Right renal pelvis (tissue), 4 donors: Measurements from ENCODE around the gene THADA. TPM values are rescaled to one million over a fixed set of nuclear protein-coding genes. Genes with fewer than 3 reads are reported as not detected.

Experiments used
- DNase-seq, 4 donors: peaks; one replicate each; pipeline ENCODE4 v3.0.0-alpha.2; 2013; ENCODE audit warnings: low read depth in 4 of 4, low spot score in 3 of 4, missing footprints in 1 of 4
- polyA plus RNA-seq, 4 donors: library from polyadenylated mRNA; unstranded; fragments of 120-200 nt; gene quantifications; one replicate each; pipeline ENCODE4 v1.2.1, GENCODE V29; 2013; ENCODE audit not compliant: insufficient read length in 4 of 4

Gene THADA
- polyA plus RNA-seq, 4 donors, result 33.8 to 39.7 (median 36.0) TPM

DNA sequence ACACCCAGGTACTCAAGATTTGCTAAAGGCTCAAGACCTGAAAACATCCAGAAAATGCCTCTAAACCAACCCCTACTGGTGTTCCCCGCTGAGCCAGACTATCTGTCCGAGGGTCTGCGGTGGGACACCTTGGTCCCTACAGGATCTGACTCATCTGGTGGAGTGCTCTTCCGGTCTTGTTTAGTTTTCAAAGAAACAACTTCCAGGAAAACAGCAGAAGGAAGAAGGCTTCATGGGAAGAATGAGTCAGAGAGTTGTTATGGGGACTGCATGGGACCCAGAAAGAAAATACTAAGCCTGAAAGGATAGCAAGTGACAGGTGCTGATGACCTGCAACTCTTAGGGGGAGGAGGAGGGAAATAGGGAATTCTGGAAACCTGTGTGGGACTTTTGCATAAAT, 410.7 kb downstream of the THADA start:
- no peak for DNase-seq

DNA sequence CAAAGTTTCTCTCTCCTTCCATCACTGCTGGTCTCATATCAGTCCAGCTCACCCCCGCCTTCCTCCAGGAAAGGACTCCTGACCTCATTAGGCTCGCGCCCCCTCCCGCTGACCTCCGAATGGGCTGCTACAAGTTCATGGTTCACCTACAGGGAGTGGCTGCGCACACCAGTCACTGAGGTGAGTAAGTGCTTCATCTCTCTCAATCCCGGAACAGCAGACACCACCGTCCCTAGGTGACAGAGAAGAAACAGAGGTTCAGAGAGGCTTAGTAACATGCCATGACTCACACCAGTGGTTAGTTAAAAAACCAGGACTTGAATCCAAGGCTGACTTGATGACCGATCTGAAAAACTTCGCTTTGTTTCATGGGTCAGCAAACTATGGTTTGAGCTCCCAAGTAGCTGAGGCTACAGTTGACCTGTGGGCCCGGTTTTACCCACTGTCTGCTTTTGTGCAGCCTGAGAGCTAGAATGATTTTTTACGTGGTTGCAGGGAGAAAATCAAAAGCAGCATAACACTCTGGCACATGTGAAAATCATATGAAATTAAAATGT, 411.4 kb downstream of the THADA start:
- DNase-seq, result no peak

DNA sequence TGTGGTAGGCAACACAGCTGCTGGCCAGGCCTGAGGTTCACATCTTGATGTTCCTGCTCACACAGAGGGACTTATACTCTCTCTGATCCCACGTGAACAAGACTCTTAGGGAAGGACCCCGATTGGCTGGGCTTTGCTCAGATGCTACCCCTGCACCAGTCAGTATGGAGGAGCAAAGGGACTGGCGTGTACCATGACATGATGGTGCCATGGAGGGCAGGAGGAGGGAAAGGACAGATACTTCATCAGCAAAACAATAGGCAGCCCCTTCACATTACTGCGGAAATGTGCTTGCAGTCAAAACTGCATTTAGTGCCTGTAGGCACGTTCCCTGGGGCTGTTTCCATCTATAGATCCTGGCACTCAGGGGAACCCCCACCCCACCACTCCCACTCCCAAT, 412.1 kb downstream of the THADA start:
- no peak for DNase-seq

DNA sequence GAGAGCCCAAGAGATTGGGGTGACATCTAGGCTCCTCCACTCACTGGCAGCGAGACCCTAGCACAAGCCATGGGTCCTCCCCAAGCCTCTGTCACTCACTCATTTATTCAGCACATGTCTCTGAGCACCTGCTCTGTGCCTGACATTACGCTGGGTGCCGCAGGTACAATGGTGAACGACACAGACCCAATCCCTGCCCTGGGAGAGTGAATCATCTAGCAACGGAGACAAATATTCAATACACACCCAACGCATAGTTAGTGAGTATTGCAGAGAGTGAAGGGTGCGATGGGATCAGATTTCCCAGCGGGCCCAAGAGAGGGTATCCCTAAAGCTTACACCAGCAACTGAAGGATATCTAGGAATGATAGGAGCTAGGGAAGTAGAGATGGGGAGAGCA, 414.9 kb downstream of the THADA start:
- DNase-seq, result no peak

Other genes starting within 250 kb of the THADA start
- 10 to 100 TPM; 24.6 to 30.8 (median 27.1) TPM for gene PLEKHH2, start 41.2 kb upstream of the THADA start, polyA plus RNA-seq
- gene C1GALT1C1L, start 80.4 kb upstream of the THADA start, polyA plus RNA-seq, result 1 to 10 TPM; 2.6 to 4.7 (median 3.4) TPM
- 10 to 100 TPM; 67.2 to 96.3 (median 88.3) TPM for gene DYNC2LI1, start 178.0 kb upstream of the THADA start, polyA plus RNA-seq
- gene ABCG5, start 242.8 kb upstream of the THADA start, polyA plus RNA-seq, result under 1 TPM; 0.39 to 0.47 (median 0.44) TPM
- gene ABCG8, start 242.9 kb upstream of the THADA start, polyA plus RNA-seq, result 1 to 10 TPM in 3 of 4 donors, under 1 TPM in 1; 0.67 to 1.1 (median 1.0) TPM